Skeletal muscle satellite cell (primary cell): ENCODE results near the gene PANX2. TPM values are rescaled to one million over a fixed set of nuclear protein-coding genes. Genes with fewer than 3 reads are reported as not detected.
A peak's percentile ranks its signal among the peaks of the same experiment; 100 is the strongest.
"Not testable (repeated sequence)": the region's sequence is repeated elsewhere in the genome, so short reads cannot be mapped to it uniquely, and the experiment has no call there.

Experiments
- H3K27me3 ChIP-seq: 2 replicates; pipeline ENCODE4 v1.7.0; 2013; ENCODE audit warnings: low read length; ENCODE audit not compliant: control insufficient read depth, insufficient read depth
- H3K36me3 ChIP-seq: 2 replicates; pipeline ENCODE4 v1.7.0; 2013; ENCODE audit warnings: mild to moderate bottlenecking, control low read depth, low read length; ENCODE audit not compliant: insufficient read depth
- H3K4me1 ChIP-seq: 2 replicates; pipeline ENCODE4 v1.7.0; 2013; ENCODE audit warnings: low read length; ENCODE audit not compliant: control insufficient read depth, insufficient read depth
- H3K4me2 ChIP-seq: 2 replicates; pipeline ENCODE4 v1.7.0; 2013; ENCODE audit warnings: mild to moderate bottlenecking, low read length
- H3K4me3 ChIP-seq: 2 replicates; pipeline ENCODE4 v1.7.0; 2013; ENCODE audit warnings: low read length
- H3K9ac ChIP-seq: 2 replicates; pipeline ENCODE4 v1.7.0; 2013; ENCODE audit warnings: mild to moderate bottlenecking, low read depth, low read length, moderate library complexity
- H3K9me3 ChIP-seq: replicated peaks from 2 replicates; pipeline ENCODE4 v1.7.0; 2013; ENCODE audit warnings: mild to moderate bottlenecking, control low read depth, low read length
- total RNA-seq: library from RNA; depleted of rRNA; stranded (reverse); fragments of >200 nt; gene quantifications from 2 replicates; pipeline ENCODE4 v1.2.3, GENCODE V29; 2012; rRNA removed

PANX2 gene, protein sequence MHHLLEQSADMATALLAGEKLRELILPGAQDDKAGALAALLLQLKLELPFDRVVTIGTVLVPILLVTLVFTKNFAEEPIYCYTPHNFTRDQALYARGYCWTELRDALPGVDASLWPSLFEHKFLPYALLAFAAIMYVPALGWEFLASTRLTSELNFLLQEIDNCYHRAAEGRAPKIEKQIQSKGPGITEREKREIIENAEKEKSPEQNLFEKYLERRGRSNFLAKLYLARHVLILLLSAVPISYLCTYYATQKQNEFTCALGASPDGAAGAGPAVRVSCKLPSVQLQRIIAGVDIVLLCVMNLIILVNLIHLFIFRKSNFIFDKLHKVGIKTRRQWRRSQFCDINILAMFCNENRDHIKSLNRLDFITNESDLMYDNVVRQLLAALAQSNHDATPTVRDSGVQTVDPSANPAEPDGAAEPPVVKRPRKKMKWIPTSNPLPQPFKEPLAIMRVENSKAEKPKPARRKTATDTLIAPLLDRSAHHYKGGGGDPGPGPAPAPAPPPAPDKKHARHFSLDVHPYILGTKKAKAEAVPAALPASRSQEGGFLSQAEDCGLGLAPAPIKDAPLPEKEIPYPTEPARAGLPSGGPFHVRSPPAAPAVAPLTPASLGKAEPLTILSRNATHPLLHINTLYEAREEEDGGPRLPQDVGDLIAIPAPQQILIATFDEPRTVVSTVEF
- 0.22 and 0.25 TPM in 2 replicates for total RNA-seq

- Histone ChIP-seq H3K27me3 (peaks cover 25% of the 10 kb centered on the region), H3K9me3 (no peaks in the 10 kb centered on the region), H3K9ac (no peak within 1 kb of the TSS), H3K4me3 (peak within 1 kb of the TSS; percentile 62), H3K36me3 (no peaks in the 10 kb centered on the region), H3K4me2 (peak within 1 kb of the TSS; percentile 75), H3K4me1 (no peaks in the 10 kb centered on the region)
These were observed at the start of gene PANX2 for GRCh38 chr22:50170453-50171318. PANX2 (plus strand) TSS chr22:50170731; CDS start chr22:50170731, 0 bp downstream.

GRCh38 chr22:50121202-50121740 lies 49.3 kb upstream of the PANX2 start:
- H3K9me3 ChIP-seq = peaks cover 3% of the 10 kb centered on the region
- H3K4me1 ChIP-seq = no peaks in the 10 kb centered on the region
- H3K36me3 ChIP-seq = no peaks in the 10 kb centered on the region
- H3K4me2 ChIP-seq = no peak overlapping the region
- H3K9ac ChIP-seq = no peak overlapping the region
- H3K4me3 ChIP-seq = no peak overlapping the region
- peaks cover 67% of the 10 kb centered on the region for H3K27me3 ChIP-seq

DNA sequence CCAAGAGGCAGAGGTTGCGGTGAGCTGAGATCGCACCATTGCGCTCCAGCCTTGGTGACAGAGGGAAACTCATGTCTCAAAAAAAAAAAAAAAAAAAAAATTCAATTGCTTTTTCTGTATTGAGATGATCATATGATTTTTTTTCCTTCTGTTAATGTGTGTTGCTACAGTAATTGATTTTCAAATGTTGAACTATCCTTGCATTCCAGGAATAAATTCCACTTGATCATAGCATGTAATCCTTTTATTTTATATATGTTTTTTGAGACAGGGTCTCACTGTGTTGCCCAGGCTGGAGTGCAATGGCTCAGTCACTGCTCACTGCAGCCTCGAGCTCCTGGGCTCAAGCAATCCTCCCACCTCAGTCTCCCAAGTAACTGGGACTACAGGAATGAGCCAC lies 47.4 kb upstream of the PANX2 start:
- no peaks in the 10 kb centered on the region for H3K4me1 ChIP-seq
- H3K4me3 ChIP-seq = no peak overlapping the region

GRCh38 chr22:50125029-50125428 lies 45.5 kb upstream of the PANX2 start:
- no peaks in the 10 kb centered on the region for H3K4me1 ChIP-seq
- no peaks in the 10 kb centered on the region for H3K36me3 ChIP-seq
- H3K9me3 ChIP-seq = peaks cover 3% of the 10 kb centered on the region
- H3K4me2 ChIP-seq = no peak overlapping the region
- H3K4me3 ChIP-seq = no peak overlapping the region
- peaks cover 52% of the 10 kb centered on the region for H3K27me3 ChIP-seq
- no peak overlapping the region for H3K9ac ChIP-seq

More for the DNA sequence above, 47.4 kb upstream of the PANX2 start:
- H3K27me3 ChIP-seq = peaks cover 68% of the 10 kb centered on the region
- H3K4me2 ChIP-seq = no peak overlapping the region
- peaks cover 3% of the 10 kb centered on the region for H3K9me3 ChIP-seq
- H3K36me3 ChIP-seq = no peaks in the 10 kb centered on the region
- no peak overlapping the region for H3K9ac ChIP-seq

- Histone ChIP-seq H3K4me1 (no peaks in the 10 kb centered on the region), H3K27me3 (peaks cover 43% of the 10 kb centered on the region), H3K4me2 (no peak overlapping the region), H3K36me3 (no peaks in the 10 kb centered on the region), H3K9ac (no peak overlapping the region), H3K9me3 (peaks cover 4% of the 10 kb centered on the region), H3K4me3 (no peak overlapping the region)
These were observed 41.3 kb upstream of the PANX2 start for GRCh38 chr22:50129121-50129736.

DNA sequence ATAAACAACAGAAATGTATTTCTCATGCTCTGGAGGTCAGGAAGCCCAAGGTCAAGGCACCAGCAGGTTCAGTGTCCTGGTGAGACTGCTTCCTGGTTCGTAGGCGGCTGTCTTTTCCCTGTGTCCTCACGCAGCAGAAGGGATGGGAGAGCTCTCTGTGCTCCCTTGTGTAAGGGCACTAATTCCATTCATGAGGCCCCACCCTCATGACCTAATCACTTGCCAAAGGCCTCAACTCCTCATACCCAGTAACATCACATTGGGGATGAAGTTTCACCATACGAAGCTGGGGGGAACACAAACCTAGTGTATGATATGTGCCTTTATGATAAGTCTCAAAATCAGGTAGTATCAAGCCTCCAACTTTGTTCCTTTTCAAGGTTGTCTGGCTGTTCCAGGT lies 38.6 kb upstream of the PANX2 start:
- Histone ChIP-seq H3K4me3 (no peak overlapping the region), H3K9me3 (peaks cover 4% of the 10 kb centered on the region), H3K4me2 (no peak overlapping the region), H3K9ac (no peak overlapping the region), H3K27me3 (peaks cover 40% of the 10 kb centered on the region), H3K36me3 (no peaks in the 10 kb centered on the region), H3K4me1 (no peaks in the 10 kb centered on the region)

- H3K4me3 ChIP-seq = no peak overlapping the region
These were observed 36.0 kb upstream of the PANX2 start for GRCh38 chr22:50134481-50134880.

DNA sequence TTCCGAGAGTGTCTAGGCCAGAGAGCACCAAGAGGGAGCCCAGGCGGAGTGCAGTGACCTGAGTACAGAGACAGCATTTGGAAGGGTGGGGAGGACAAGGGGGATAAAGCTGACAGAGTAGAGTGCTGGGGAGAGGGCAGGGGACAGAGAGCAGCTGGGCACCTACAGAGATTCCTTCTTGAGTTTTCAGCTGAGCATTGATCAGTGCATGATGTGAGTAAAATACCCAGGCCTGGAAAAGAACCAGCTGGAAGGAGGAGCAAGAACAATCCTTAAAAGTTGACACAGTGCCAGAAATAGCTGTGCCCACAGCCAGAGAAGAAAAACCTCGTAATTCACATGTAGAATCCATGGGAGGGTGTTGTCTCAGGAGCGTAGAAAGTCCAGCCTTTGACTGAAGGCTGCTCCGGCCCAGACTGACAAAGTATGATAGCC lies 33.9 kb upstream of the PANX2 start:
- H3K4me1 ChIP-seq = no peaks in the 10 kb centered on the region
- no peaks in the 10 kb centered on the region for H3K36me3 ChIP-seq
- peaks cover 46% of the 10 kb centered on the region for H3K27me3 ChIP-seq
- H3K9ac ChIP-seq = no peak overlapping the region
- no peak overlapping the region for H3K4me3 ChIP-seq
- peaks cover 4% of the 10 kb centered on the region for H3K9me3 ChIP-seq
- H3K4me2 ChIP-seq = no peak overlapping the region

More at GRCh38 chr22:50134481-50134880, 36.0 kb upstream of the PANX2 start:
- Histone ChIP-seq H3K36me3 (no peaks in the 10 kb centered on the region), H3K9ac (no peak overlapping the region), H3K9me3 (peaks cover 4% of the 10 kb centered on the region), H3K27me3 (peaks cover 46% of the 10 kb centered on the region), H3K4me2 (no peak overlapping the region), H3K4me1 (no peaks in the 10 kb centered on the region)

GRCh38 chr22:50137277-50137676 lies 33.3 kb upstream of the PANX2 start:
- H3K27me3 ChIP-seq = peaks cover 47% of the 10 kb centered on the region
- not testable (repeated sequence) for H3K9ac ChIP-seq, H3K4me2 ChIP-seq, H3K4me1 ChIP-seq, H3K9me3 ChIP-seq, H3K36me3 ChIP-seq, H3K4me3 ChIP-seq

- no peak overlapping the region for H3K4me3 ChIP-seq
- H3K4me2 ChIP-seq = no peak overlapping the region
- no peaks in the 10 kb centered on the region for H3K4me1 ChIP-seq
- peaks cover 54% of the 10 kb centered on the region for H3K27me3 ChIP-seq
- H3K9ac ChIP-seq = no peak overlapping the region
- H3K9me3 ChIP-seq = no peaks in the 10 kb centered on the region
- no peaks in the 10 kb centered on the region for H3K36me3 ChIP-seq
These were observed 32.5 kb upstream of the PANX2 start for GRCh38 chr22:50138041-50138440.
